Nephron progenitor cell (in vitro differentiated cells): Measurements from ENCODE around the gene MGLL.
A peak's percentile ranks its signal among the peaks of the same experiment; 100 is the strongest.

Experiments
- DNase-seq: peaks from one replicate; pipeline ENCODE4 v3.0.0; 2021
- H3K27ac Mint-ChIP-seq: 2 replicates; pipeline ENCODE4 v1.8.0; 2021; ENCODE audit warnings: mild to moderate bottlenecking, moderate library complexity, mixed read lengths
- H3K27me3 Mint-ChIP-seq: 2 replicates; pipeline ENCODE4 v1.8.0; 2021; ENCODE audit warnings: mild to moderate bottlenecking, low read depth, mixed read lengths; ENCODE audit not compliant: poor library complexity
- H3K36me3 Mint-ChIP-seq: 2 replicates; pipeline ENCODE4 v1.8.0; 2021; ENCODE audit warnings: low read depth, mixed read lengths
- H3K4me1 Mint-ChIP-seq: 2 replicates; pipeline ENCODE4 v1.8.0; 2021; ENCODE audit warnings: mixed read lengths
- H3K4me3 Mint-ChIP-seq: 2 replicates; pipeline ENCODE4 v1.8.0; 2021; ENCODE audit warnings: mild to moderate bottlenecking, moderate library complexity, mixed read lengths
- H3K9me3 Mint-ChIP-seq: 2 replicates; pipeline ENCODE4 v1.8.0; 2021; ENCODE audit warnings: mild to moderate bottlenecking, moderate library complexity, mixed read lengths
- CTCF ChIP-seq: fragments of 200-600 bp; sonication (generic); IDR thresholded peaks from 2 replicates; pipeline ENCODE4 v1.5.0; 2021; ENCODE audit warnings: antibody characterized with exemption

The MGLL gene

GRCh38 chr3:127754411-127755304 is 67.7 kb downstream of the MGLL start:
- no peak for TF ChIP-seq CTCF
- Mint-ChIP-seq H3K36me3 (no peaks in the 10 kb centered on the region), H3K27me3 (peaks cover 10% of the 10 kb centered on the region), H3K4me1 (peaks cover 51% of the 10 kb centered on the region), H3K9me3 (no peaks in the 10 kb centered on the region), H3K27ac (peak overlapping the region; percentile 68), H3K4me3 (no peak overlapping the region)
- no peak for DNase-seq

- TF ChIP-seq CTCF: no peak
- no peak overlapping the region for H3K27ac Mint-ChIP-seq
Observed at GRCh38 chr3:127753898-127754410, 68.4 kb downstream of the MGLL start.

DNA sequence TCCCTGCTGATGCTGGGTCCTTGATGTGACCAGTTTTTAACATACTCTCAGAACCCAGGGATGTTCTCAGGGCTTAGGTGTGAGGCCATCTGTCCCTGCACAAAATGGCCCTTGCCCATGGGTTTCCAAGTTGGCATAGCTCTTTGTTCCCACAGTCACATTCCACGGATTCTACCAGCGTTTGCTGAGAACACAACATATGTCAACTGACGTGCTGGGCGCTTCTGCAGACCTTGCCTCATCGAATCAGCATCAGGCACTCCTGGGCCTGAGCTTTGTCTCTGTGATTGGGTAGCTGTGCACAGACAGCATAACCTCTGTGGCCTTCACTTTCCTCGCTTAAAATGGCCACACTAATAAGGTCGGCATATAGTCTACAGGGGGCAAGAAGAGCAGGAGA is 69.0 kb downstream of the MGLL start:
- Mint-ChIP-seq H3K36me3 (no peaks in the 10 kb centered on the region), H3K9me3 (no peaks in the 10 kb centered on the region), H3K27ac (no peak overlapping the region), H3K4me1 (peaks cover 61% of the 10 kb centered on the region), H3K27me3 (peaks cover 7% of the 10 kb centered on the region), H3K4me3 (no peak overlapping the region)
- DNase-seq: no peak
- TF ChIP-seq CTCF: no peak

More at GRCh38 chr3:127753898-127754410, 68.4 kb downstream of the MGLL start:
- peaks cover 56% of the 10 kb centered on the region for H3K4me1 Mint-ChIP-seq
- H3K9me3 Mint-ChIP-seq: no peaks in the 10 kb centered on the region
- H3K4me3 Mint-ChIP-seq: no peak overlapping the region
- H3K27me3 Mint-ChIP-seq: peaks cover 7% of the 10 kb centered on the region
- no peaks in the 10 kb centered on the region for H3K36me3 Mint-ChIP-seq
- no peak for DNase-seq

GRCh38 chr3:127751782-127752181 is 70.5 kb downstream of the MGLL start:
- Mint-ChIP-seq H3K4me1 (peaks cover 72% of the 10 kb centered on the region), H3K9me3 (no peaks in the 10 kb centered on the region), H3K4me3 (no peak overlapping the region), H3K27me3 (peaks cover 4% of the 10 kb centered on the region), H3K27ac (no peak overlapping the region), H3K36me3 (no peaks in the 10 kb centered on the region)
- TF ChIP-seq CTCF: no peak
- no peak for DNase-seq

- no peak for TF ChIP-seq CTCF
- Mint-ChIP-seq H3K9me3 (no peaks in the 10 kb centered on the region), H3K4me3 (no peak overlapping the region), H3K27ac (no peak overlapping the region), H3K36me3 (no peaks in the 10 kb centered on the region), H3K27me3 (peaks cover 5% of the 10 kb centered on the region), H3K4me1 (peaks cover 72% of the 10 kb centered on the region)
- DNase-seq: no peak
Observed at GRCh38 chr3:127751163-127751621, 71.1 kb downstream of the MGLL start.
